SK-N-SH treated with all-trans-retinoic acid at 6 μM for 48 hours (cell line): ENCODE results near the gene UBL3.
A peak's percentile ranks its signal among the peaks of the same experiment; 100 is the strongest.

Source experiments
- ATAC-seq: fragments of 200-7000 bp; cut with Tn5 transposase; 3 replicates; pipeline ENCODE4 v1.9.1; 2020; ENCODE audit warnings: mild to moderate bottlenecking, moderate library complexity
- BACH2 ChIP-seq: fragments of 250-450 bp; sonication (Bioruptor Pico); IDR thresholded peaks from 2 replicates; pipeline ENCODE4 v1.9.0; 2021; ENCODE audit warnings: mild to moderate bottlenecking, borderline replicate concordance
- ISL1 ChIP-seq: fragments of 250-450 bp; sonication (Bioruptor Pico); IDR thresholded peaks from 2 replicates; pipeline ENCODE4 v2.1.2; 2022; ENCODE audit warnings: mild to moderate bottlenecking, moderate library complexity
- OSR1 ChIP-seq: fragments of 250-450 bp; sonication (Bioruptor Pico); IDR thresholded peaks from 2 replicates; pipeline ENCODE4 v1.8.0; 2022; ENCODE audit warnings: moderate library complexity, mild to moderate bottlenecking, inconsistent platforms
- PPARA ChIP-seq: fragments of 250-450 bp; sonication (Bioruptor Pico); IDR thresholded peaks from 2 replicates; pipeline ENCODE4 v1.5.0; 2020; ENCODE audit warnings: mild to moderate bottlenecking, borderline replicate concordance
- ZC3H10 ChIP-seq: fragments of 250-450 bp; sonication (Bioruptor Pico); IDR thresholded peaks from 2 replicates; pipeline ENCODE4 v1.5.1; 2021; ENCODE audit warnings: mild to moderate bottlenecking, moderate library complexity
- ZFP3 ChIP-seq: fragments of 250-450 bp; sonication (Bioruptor Pico); IDR thresholded peaks from 2 replicates; pipeline ENCODE4 v1.5.0; 2020; ENCODE audit warnings: mild to moderate bottlenecking, moderate library complexity
- ZFP30 ChIP-seq: fragments of 450-650 bp; formaldehyde crosslinking; IDR thresholded peaks from 2 replicates; pipeline ENCODE4 v1.5.0; 2022; ENCODE audit warnings: mild to moderate bottlenecking, moderate library complexity
- ZNF70 ChIP-seq: fragments of 450-650 bp; formaldehyde crosslinking; IDR thresholded peaks from 2 replicates; pipeline ENCODE4 v1.5.0; 2020; ENCODE audit warnings: mild to moderate bottlenecking, moderate library complexity
- ZNF8 ChIP-seq: fragments of 450-650 bp; formaldehyde crosslinking; IDR thresholded peaks from 2 replicates; pipeline ENCODE4 v1.5.0; 2020; ENCODE audit warnings: mild to moderate bottlenecking, moderate library complexity
- TF ChIP-seq, protein P1 (sequence below): fragments of 250-450 bp; sonication (Bioruptor Pico); IDR thresholded peaks from 2 replicates; pipeline ENCODE4 v1.8.0; 2021; ENCODE audit warnings: low read depth, mild to moderate bottlenecking, moderate library complexity, borderline replicate concordance
- TF ChIP-seq, protein P2 (sequence below): fragments of 250-450 bp; sonication (Bioruptor Pico); IDR thresholded peaks from 2 replicates; pipeline ENCODE4 v1.5.1; 2021; ENCODE audit warnings: mild to moderate bottlenecking, moderate library complexity
- TF ChIP-seq, protein P3 (sequence below): fragments of 250-450 bp; sonication (Bioruptor Pico); IDR thresholded peaks from 2 replicates; pipeline ENCODE4 v1.8.0; 2020; ENCODE audit warnings: mild to moderate bottlenecking, moderate library complexity, borderline replicate concordance
- TF ChIP-seq, protein P4 (sequence below): fragments of 250-450 bp; sonication (Bioruptor Pico); IDR thresholded peaks from 2 replicates; pipeline ENCODE4 v1.5.0; 2020; ENCODE audit warnings: mild to moderate bottlenecking, moderate library complexity

The UBL3 gene

DNA sequence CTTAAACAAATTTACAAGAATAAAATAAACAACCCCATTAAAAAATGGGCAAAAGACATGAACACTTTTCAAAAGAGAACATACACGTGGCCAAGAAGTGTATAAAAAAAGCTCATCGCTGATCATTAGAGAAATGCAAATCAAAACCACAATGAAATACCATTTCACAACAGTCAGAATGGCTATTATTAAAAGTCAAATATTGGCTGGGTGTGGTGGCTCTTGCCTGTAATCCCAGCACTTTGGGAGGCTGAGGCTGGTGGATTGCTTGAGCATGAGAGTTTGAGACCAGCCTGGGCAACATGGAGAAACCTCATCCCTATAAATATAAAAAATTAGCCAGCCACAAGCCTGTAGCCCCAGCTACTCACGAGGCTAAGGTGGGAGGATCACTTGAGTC, 89.9 kb downstream of the UBL3 start (continued):
- TF ChIP-seq, protein P1, sequence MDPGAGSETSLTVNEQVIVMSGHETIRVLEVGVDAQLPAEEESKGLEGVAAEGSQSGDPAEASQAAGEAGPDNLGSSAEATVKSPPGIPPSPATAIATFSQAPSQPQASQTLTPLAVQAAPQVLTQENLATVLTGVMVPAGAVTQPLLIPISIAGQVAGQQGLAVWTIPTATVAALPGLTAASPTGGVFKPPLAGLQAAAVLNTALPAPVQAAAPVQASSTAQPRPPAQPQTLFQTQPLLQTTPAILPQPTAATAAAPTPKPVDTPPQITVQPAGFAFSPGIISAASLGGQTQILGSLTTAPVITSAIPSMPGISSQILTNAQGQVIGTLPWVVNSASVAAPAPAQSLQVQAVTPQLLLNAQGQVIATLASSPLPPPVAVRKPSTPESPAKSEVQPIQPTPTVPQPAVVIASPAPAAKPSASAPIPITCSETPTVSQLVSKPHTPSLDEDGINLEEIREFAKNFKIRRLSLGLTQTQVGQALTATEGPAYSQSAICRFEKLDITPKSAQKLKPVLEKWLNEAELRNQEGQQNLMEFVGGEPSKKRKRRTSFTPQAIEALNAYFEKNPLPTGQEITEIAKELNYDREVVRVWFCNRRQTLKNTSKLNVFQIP: no peak

DNA sequence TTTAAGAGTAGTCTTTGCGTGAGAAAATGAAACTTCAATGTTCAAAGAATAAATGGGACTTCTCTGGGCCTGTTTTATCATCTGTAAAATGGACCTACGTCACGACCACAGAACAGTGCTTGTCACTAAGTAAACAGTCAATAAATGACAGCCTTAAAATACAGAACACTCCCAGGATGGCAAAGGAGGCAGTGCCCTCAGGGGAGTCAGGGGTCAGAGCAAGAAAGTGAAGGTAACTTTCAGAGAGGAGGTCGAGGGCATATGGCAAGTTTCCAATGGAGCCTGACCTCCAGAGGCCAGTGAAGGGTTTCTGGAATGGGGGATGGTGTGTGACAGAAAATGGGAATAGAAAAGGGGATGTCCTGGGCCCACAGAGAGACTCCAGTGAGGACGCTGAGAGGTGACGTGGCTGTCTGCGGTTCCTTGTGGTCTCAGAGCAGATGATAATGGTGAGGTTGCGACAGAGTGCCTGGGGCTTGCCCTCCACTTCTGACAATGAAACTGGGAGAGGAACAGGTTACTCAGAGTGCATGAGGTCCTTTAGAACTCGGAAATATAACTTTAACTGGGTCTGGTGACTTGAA, 91.8 kb downstream of the UBL3 start:
- TF ChIP-seq OSR1 (CRISPR knock-in tag) (no peak), ISL1 (CRISPR knock-in tag) (no peak), BACH2 (CRISPR knock-in tag) (no peak)
- TF ChIP-seq, protein P2, sequence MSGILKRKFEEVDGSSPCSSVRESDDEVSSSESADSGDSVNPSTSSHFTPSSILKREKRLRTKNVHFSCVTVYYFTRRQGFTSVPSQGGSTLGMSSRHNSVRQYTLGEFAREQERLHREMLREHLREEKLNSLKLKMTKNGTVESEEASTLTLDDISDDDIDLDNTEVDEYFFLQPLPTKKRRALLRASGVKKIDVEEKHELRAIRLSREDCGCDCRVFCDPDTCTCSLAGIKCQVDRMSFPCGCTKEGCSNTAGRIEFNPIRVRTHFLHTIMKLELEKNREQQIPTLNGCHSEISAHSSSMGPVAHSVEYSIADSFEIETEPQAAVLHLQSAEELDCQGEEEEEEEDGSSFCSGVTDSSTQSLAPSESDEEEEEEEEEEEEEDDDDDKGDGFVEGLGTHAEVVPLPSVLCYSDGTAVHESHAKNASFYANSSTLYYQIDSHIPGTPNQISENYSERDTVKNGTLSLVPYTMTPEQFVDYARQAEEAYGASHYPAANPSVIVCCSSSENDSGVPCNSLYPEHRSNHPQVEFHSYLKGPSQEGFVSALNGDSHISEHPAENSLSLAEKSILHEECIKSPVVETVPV (CRISPR knock-in tag): no peak
- no peak for ATAC-seq

DNA sequence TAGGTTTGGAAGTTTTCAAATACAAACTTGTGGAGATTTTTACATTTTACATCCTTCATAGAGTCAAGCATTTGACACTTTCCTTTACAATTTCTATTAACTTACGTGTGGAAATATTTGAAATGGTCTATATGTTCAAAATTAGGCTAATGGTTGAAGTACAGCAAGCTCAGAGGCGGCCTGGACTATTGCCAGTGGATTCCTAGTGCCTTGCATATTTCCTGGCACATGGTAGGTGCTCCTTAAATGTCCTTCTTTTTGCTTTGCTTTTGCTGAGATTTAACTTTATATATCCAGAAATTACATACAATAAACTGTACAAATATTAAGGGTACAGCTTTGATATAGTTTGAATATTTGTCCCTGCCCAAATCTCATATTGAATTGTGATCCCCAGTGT, 93.9 kb downstream of the UBL3 start:
- TF ChIP-seq, protein P2 (CRISPR knock-in tag): no peak
- no peak for TF ChIP-seq ZNF70 (CRISPR knock-in tag)
- TF ChIP-seq, protein P3, sequence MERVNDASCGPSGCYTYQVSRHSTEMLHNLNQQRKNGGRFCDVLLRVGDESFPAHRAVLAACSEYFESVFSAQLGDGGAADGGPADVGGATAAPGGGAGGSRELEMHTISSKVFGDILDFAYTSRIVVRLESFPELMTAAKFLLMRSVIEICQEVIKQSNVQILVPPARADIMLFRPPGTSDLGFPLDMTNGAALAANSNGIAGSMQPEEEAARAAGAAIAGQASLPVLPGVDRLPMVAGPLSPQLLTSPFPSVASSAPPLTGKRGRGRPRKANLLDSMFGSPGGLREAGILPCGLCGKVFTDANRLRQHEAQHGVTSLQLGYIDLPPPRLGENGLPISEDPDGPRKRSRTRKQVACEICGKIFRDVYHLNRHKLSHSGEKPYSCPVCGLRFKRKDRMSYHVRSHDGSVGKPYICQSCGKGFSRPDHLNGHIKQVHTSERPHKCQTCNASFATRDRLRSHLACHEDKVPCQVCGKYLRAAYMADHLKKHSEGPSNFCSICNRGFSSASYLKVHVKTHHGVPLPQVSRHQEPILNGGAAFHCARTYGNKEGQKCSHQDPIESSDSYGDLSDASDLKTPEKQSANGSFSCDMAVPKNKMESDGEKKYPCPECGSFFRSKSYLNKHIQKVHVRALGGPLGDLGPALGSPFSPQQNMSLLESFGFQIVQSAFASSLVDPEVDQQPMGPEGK (CRISPR knock-in tag): no peak
- TF ChIP-seq ZC3H10 (CRISPR knock-in tag): no peak
- no peak for TF ChIP-seq ZFP3 (CRISPR knock-in tag)
- no peak for TF ChIP-seq ZNF8 (CRISPR knock-in tag)
- TF ChIP-seq BACH2 (CRISPR knock-in tag): no peak
- TF ChIP-seq PPARA: no peak
- no peak for ATAC-seq

DNA sequence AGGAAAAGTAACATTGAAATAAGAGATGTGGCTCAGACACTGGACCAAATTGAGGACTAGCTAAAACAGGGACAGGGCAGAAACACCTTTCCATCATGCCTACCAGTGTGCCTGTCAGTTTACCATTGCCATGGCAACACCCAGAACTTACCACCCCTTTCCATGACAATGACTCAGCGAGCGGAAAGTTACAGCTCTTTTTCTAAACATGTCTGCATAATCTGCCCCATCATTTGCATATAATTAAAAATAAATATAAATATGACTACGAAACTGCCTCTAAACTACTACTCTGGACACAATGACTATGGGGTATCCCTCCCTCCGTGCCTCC, 96.0 kb downstream of the UBL3 start:
- no peak for TF ChIP-seq PPARA
- no peak for TF ChIP-seq ZFP30 (CRISPR knock-in tag)
- TF ChIP-seq ZC3H10 (CRISPR knock-in tag): no peak
- TF ChIP-seq, protein P3 (CRISPR knock-in tag): no peak
- TF ChIP-seq, protein P4, sequence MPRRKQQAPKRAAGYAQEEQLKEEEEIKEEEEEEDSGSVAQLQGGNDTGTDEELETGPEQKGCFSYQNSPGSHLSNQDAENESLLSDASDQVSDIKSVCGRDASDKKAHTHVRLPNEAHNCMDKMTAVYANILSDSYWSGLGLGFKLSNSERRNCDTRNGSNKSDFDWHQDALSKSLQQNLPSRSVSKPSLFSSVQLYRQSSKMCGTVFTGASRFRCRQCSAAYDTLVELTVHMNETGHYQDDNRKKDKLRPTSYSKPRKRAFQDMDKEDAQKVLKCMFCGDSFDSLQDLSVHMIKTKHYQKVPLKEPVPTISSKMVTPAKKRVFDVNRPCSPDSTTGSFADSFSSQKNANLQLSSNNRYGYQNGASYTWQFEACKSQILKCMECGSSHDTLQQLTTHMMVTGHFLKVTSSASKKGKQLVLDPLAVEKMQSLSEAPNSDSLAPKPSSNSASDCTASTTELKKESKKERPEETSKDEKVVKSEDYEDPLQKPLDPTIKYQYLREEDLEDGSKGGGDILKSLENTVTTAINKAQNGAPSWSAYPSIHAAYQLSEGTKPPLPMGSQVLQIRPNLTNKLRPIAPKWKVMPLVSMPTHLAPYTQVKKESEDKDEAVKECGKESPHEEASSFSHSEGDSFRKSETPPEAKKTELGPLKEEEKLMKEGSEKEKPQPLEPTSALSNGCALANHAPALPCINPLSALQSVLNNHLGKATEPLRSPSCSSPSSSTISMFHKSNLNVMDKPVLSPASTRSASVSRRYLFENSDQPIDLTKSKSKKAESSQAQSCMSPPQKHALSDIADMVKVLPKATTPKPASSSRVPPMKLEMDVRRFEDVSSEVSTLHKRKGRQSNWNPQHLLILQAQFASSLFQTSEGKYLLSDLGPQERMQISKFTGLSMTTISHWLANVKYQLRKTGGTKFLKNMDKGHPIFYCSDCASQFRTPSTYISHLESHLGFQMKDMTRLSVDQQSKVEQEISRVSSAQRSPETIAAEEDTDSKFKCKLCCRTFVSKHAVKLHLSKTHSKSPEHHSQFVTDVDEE (CRISPR knock-in tag): no peak
- ATAC-seq: peak; percentile 40; the same call in 2 of the 3 replicates
